Choroid plexus epithelial cell (primary cell): ENCODE results near the gene RUNX2.
A peak's percentile ranks its signal among the peaks of the same experiment; 100 is the strongest.

Experiments
- DNase-seq: peaks from one replicate; pipeline ENCODE4 v3.0.0-alpha.2; 2010; ENCODE audit warnings: low read depth
- H3K4me3 ChIP-seq: 2 replicates; pipeline ENCODE4 v1.5.1; 2011; ENCODE audit warnings: low read depth, mild to moderate bottlenecking, control low read depth, low read length, moderate library complexity
- CTCF ChIP-seq: conservative IDR thresholded peaks from 2 replicates; pipeline ENCODE4 v1.5.1; 2011; ENCODE audit warnings: low read depth, mild to moderate bottlenecking, control low read depth, inconsistent platforms, low read length, moderate library complexity

RUNX2 gene

GRCh38 chr6:45699663-45700062, 371.5 kb downstream of the RUNX2 start:
- no peak for DNase-seq
- TF ChIP-seq CTCF, result no peak
- H3K4me3 ChIP-seq, result no peak overlapping the region

DNA sequence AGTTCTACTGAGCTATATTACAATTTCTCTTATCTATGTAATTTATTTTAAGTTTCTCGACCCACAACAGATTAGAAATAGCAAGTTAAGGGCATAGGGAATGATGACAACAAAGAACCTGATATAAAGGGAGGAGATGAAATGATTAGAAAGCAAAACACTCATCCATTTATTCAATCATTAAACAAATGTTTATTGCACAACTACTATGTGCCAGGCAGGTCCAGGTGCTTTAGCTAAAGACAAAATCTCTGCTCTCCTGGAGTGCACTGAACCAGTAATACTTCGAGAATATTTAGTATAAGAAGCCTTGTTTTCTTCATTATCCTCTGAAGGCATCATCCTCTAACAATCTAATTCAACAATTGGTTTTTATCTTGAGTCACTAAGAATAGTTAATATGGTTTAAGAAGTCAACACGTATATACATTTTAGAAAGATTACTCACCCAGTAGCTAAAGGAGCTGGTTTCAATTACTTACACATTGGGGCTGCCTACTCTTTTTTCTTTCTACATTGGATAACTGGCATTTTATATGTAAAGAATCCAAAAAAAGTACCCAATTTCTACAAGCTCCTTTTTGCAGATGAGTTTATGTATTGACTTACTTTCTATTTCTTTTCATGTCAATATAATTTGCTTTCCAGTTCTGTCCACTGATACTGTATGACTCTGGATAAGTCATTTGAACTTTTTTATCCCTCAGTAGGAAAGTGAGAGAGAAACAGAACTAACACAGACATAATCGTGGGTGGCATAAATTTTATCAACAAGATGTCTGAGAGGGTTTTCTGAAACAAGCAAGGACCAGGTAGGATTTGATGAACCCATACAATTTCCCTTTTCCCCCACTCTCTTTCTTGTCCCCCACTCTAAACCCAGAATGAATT, 375.0 kb downstream of the RUNX2 start:
- H3K4me3 ChIP-seq, result no peak overlapping the region
- peak; percentile 38 for DNase-seq
- no peak for TF ChIP-seq CTCF

DNA sequence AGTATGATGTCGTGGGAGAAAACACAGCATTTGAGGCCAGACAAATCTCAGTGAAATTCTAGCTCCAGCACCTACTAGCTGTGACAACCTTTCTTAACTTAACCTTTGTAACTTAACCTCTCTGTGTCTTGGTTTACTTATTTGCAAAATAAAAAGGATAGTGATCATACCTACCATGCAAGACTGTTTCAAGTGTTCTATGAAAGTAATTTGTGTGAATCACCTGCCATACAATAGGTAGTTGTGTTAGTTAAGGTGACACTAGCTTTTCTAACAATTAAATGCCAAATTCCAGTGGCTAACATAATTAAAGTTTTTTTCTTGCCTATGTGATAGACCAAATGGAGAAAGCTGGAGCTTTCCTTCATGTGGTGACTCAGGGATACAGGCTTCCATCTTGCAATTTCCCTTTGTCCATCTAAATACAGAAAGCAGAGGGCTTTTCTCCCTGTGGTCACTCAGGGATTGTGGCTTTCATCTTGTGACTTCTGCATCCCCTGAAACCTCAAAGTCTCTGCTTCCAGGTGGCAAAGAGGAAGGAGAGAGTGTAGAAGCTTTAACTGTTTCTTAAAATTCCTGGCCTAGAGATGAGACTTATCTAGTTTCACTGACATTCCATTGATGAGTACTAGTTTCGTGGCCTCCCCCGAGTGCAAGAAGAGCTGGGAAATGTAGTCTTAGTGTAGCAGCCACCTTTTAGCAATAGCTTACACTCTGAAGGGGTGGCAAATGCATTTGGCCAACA, 376.1 kb downstream of the RUNX2 start:
- TF ChIP-seq CTCF, result no peak
- H3K4me3 ChIP-seq, result no peak overlapping the region
- peak; percentile 35 for DNase-seq

- H3K4me3 ChIP-seq, result no peak overlapping the region
- DNase-seq, result no peak
Observed at GRCh38 chr6:45705137-45705855, 377.2 kb downstream of the RUNX2 start.

GRCh38 chr6:45706319-45706718, 378.2 kb downstream of the RUNX2 start:
- no peak for DNase-seq
- TF ChIP-seq CTCF, result no peak
- H3K4me3 ChIP-seq, result no peak overlapping the region

More at GRCh38 chr6:45705137-45705855, 377.2 kb downstream of the RUNX2 start:
- no peak for TF ChIP-seq CTCF

GRCh38 chr6:45707176-45707575, 379.0 kb downstream of the RUNX2 start:
- TF ChIP-seq CTCF, result no peak
- no peak for DNase-seq
- no peak overlapping the region for H3K4me3 ChIP-seq
